Right forelimb (tissue), 1 donor: ENCODE data around the gene FAN1.

Experiments used
- DNase-seq: peaks from one replicate; pipeline ENCODE4 v3.0.0-alpha.2; 2018

The FAN1 gene

GRCh38 chr15:30962079-30962478 is 58.4 kb downstream of the FAN1 start:
- DNase-seq: no peak

- DNase-seq: no peak
Measured at GRCh38 chr15:30962659-30963058, 58.9 kb downstream of the FAN1 start.

- no peak for DNase-seq
Measured at GRCh38 chr15:30963681-30964080, 60.0 kb downstream of the FAN1 start.

- no peak for DNase-seq
Measured at GRCh38 chr15:30969724-30970123, 66.0 kb downstream of the FAN1 start.

GRCh38 chr15:30973379-30973778 is 69.7 kb downstream of the FAN1 start:
- DNase-seq: no peak

GRCh38 chr15:30974112-30974511 is 70.4 kb downstream of the FAN1 start:
- DNase-seq: no peak

GRCh38 chr15:30978328-30978727 is 74.6 kb downstream of the FAN1 start:
- no peak for DNase-seq

- no peak for DNase-seq
Measured at GRCh38 chr15:30979457-30979856, 75.7 kb downstream of the FAN1 start.

GRCh38 chr15:30984118-30984517 is 80.4 kb downstream of the FAN1 start:
- DNase-seq: no peak

GRCh38 chr15:30984542-30984941 is 80.8 kb downstream of the FAN1 start:
- DNase-seq: no peak

- no peak for DNase-seq
Measured at GRCh38 chr15:30985081-30985531, 81.4 kb downstream of the FAN1 start.

GRCh38 chr15:30990036-30990435 is 86.3 kb downstream of the FAN1 start:
- no peak for DNase-seq

- no peak for DNase-seq
Measured at GRCh38 chr15:30990446-30991254, 86.9 kb downstream of the FAN1 start.

GRCh38 chr15:30991255-30992235 is 87.8 kb downstream of the FAN1 start, which contains the start of gene MTMR10:
MTMR10 (minus strand) TSS chr15:30991628; CDS start chr15:30991506, 122 bp downstream.
- DNase-seq: peak; percentile 87

- no peak for DNase-seq
Measured at GRCh38 chr15:30992249-30992864, 88.6 kb downstream of the FAN1 start.
